ENCODE results near the gene ROBO1.
"Not testable (repeated sequence)": the region's sequence is repeated elsewhere in the genome, so short reads cannot be mapped to it uniquely, and the experiment has no call there.

Gene ROBO1

GRCh38 chr3:78900880-78901279 is 866.9 kb downstream of the ROBO1 start:
- Histone ChIP-seq H3K9me3 (ENCODE audit: low read depth, low read length) (no peaks in the 10 kb centered on the region), H3K27ac (no peak overlapping the region), H3K4me3 (no peak overlapping the region), H3K36me3 (ENCODE audit: insufficient read depth, low read length) (no peaks in the 10 kb centered on the region), H3K9ac (ENCODE audit: insufficient read length) (no peak overlapping the region)
- no peak for DNase-seq (ENCODE audit: low read depth, low spot score)
- TF ChIP-seq FOXP2 (optimal IDR thresholded peaks at IDR 0.05; ENCODE audit: control extremely low read depth, extremely low read length, insufficient read depth) (no peak), EZH2 (IDR thresholded peaks at IDR 0.05) (no peak), POLR2AphosphoS5 (IDR thresholded peaks at IDR 0.05; ENCODE audit: borderline replicate concordance, low read depth, low read length) (no peak)

DNA sequence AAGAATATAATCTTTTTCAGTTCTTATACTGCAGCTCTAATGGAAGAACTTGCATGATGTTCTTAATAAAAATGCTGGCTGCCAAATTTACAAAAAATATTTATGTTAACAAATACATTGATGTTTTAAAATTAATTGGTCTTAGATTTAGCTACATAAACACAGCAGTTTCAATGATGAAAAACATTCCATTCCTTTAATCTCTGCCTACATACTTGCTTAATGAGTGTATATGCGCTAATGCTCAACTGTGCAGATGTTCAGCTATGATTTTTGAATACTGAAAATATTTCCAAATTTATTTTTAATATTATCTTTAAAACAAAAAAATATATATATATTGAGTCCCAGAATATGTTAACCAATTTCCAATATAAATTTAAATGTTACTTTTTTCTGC is 867.4 kb downstream of the ROBO1 start:
- Histone ChIP-seq H3K36me3 (ENCODE audit: insufficient read depth, low read length) (no peaks in the 10 kb centered on the region), H3K9ac (ENCODE audit: insufficient read length) (no peak overlapping the region), H3K27ac (no peak overlapping the region), H3K9me3 (ENCODE audit: low read depth, low read length) (no peaks in the 10 kb centered on the region), H3K4me3 (no peak overlapping the region)
- DNase-seq (ENCODE audit: low read depth, low spot score) = no peak
- no peak for TF ChIP-seq EZH2 (IDR thresholded peaks at IDR 0.05)

DNA sequence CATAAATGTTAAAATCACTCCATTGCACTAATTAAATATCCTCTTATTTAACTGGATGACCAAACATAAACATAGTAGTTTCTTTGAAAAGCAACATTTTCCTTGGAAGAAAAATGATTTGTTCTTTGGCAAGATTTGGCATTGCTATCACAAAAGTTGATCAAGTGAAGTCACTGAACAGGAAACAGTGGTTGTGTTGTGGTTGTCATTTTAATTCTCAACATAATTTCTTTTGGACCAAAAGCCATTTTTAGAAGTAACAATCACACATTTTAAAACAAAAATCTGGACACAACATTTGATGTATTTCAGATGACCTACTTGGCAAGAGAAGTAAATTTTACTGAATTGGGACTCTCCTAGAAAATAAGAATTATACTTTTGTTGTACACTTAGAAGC is 872.3 kb downstream of the ROBO1 start:
- H3K27ac ChIP-seq = no peak overlapping the region
- H3K9me3 ChIP-seq (ENCODE audit: low read depth, low read length) = no peaks in the 10 kb centered on the region
- DNase-seq (ENCODE audit: low read depth, low spot score) = no peak
- TF ChIP-seq FOXP2 (optimal IDR thresholded peaks at IDR 0.05; ENCODE audit: control extremely low read depth, extremely low read length, insufficient read depth) = no peak
- TF ChIP-seq POLR2AphosphoS5 (IDR thresholded peaks at IDR 0.05; ENCODE audit: borderline replicate concordance, low read depth, low read length) = no peak
- TF ChIP-seq EZH2 (IDR thresholded peaks at IDR 0.05) = no peak
- H3K9ac ChIP-seq (ENCODE audit: insufficient read length) = no peak overlapping the region
- no peak overlapping the region for H3K4me3 ChIP-seq
- H3K36me3 ChIP-seq (ENCODE audit: insufficient read depth, low read length) = no peaks in the 10 kb centered on the region

GRCh38 chr3:78894787-78895186 is 873.0 kb downstream of the ROBO1 start:
- TF ChIP-seq POLR2AphosphoS5 (IDR thresholded peaks at IDR 0.05; ENCODE audit: borderline replicate concordance, low read depth, low read length) = no peak
- TF ChIP-seq EZH2 (IDR thresholded peaks at IDR 0.05) = no peak
- no peak for TF ChIP-seq FOXP2 (optimal IDR thresholded peaks at IDR 0.05; ENCODE audit: control extremely low read depth, extremely low read length, insufficient read depth)
- H3K9me3 ChIP-seq (ENCODE audit: low read depth, low read length) = no peaks in the 10 kb centered on the region
- H3K4me3 ChIP-seq = no peak overlapping the region
- no peaks in the 10 kb centered on the region for H3K36me3 ChIP-seq (ENCODE audit: insufficient read depth, low read length)
- DNase-seq (ENCODE audit: low read depth, low spot score) = no peak
- no peak overlapping the region for H3K27ac ChIP-seq
- no peak overlapping the region for H3K9ac ChIP-seq (ENCODE audit: insufficient read length)

- H3K9me3 ChIP-seq (ENCODE audit: low read depth, low read length) = no peaks in the 10 kb centered on the region
- no peak for DNase-seq (ENCODE audit: low read depth, low spot score)
- no peak overlapping the region for H3K9ac ChIP-seq (ENCODE audit: insufficient read length)
- H3K36me3 ChIP-seq (ENCODE audit: insufficient read depth, low read length) = no peaks in the 10 kb centered on the region
- H3K4me3 ChIP-seq = no peak overlapping the region
- TF ChIP-seq POLR2AphosphoS5 (IDR thresholded peaks at IDR 0.05; ENCODE audit: borderline replicate concordance, low read depth, low read length) (no peak), FOXP2 (optimal IDR thresholded peaks at IDR 0.05; ENCODE audit: control extremely low read depth, extremely low read length, insufficient read depth) (no peak), EZH2 (IDR thresholded peaks at IDR 0.05) (no peak)
- H3K27ac ChIP-seq = no peak overlapping the region
Observed at GRCh38 chr3:78893161-78893560, 874.6 kb downstream of the ROBO1 start.

DNA sequence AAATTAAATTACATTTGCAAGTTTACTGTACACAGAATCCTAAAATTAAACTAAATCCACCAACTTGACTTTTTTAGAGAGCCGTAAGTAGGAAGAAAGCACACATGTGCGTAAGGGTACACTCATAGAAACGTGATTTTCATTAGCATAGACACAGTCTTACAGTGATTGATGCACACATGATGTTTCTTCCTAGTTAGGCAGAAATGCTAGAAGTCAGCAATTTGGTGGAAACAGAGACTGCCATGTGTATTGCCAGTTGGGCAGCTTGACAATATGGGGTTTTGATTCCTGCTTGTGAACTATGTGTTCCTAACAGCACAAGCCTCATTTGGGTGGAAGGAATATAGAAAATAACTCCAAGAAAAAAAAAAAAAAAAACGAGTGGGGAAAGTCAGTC is 878.5 kb downstream of the ROBO1 start:
- H3K4me3 ChIP-seq = no peak overlapping the region
- H3K9ac ChIP-seq (ENCODE audit: insufficient read length) = no peak overlapping the region
- TF ChIP-seq FOXP2 (optimal IDR thresholded peaks at IDR 0.05; ENCODE audit: control extremely low read depth, extremely low read length, insufficient read depth) = no peak
- no peak for TF ChIP-seq POLR2AphosphoS5 (IDR thresholded peaks at IDR 0.05; ENCODE audit: borderline replicate concordance, low read depth, low read length)
- TF ChIP-seq EZH2 (IDR thresholded peaks at IDR 0.05) = no peak
- no peak for DNase-seq (ENCODE audit: low read depth, low spot score)
- no peak overlapping the region for H3K27ac ChIP-seq
- no peaks in the 10 kb centered on the region for H3K36me3 ChIP-seq (ENCODE audit: insufficient read depth, low read length)
- H3K9me3 ChIP-seq (ENCODE audit: low read depth, low read length) = no peaks in the 10 kb centered on the region

DNA sequence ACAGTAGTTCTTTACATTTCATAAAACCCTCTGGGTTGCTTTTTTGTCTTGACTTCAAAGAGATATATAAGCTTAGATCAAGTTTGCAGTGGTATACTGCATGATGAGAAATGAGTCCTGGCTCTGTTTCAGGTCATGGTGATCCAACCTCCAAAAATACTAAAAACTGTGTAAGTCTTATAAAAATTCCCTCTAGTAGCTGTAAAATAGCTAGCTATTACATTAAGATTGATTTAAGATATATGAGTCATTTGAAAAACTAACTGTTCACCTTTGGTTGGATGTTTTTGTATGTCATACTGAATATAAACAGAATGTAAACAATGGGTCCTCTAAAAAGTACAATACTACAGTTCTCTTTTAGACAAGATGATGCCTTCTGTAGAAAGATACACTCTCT is 879.2 kb downstream of the ROBO1 start:
- no peaks in the 10 kb centered on the region for H3K36me3 ChIP-seq (ENCODE audit: insufficient read depth, low read length)
- H3K27ac ChIP-seq = no peak overlapping the region
- DNase-seq (ENCODE audit: low read depth, low spot score) = no peak
- no peak for TF ChIP-seq EZH2 (IDR thresholded peaks at IDR 0.05)
- no peak for TF ChIP-seq FOXP2 (optimal IDR thresholded peaks at IDR 0.05; ENCODE audit: control extremely low read depth, extremely low read length, insufficient read depth)
- TF ChIP-seq POLR2AphosphoS5 (IDR thresholded peaks at IDR 0.05; ENCODE audit: borderline replicate concordance, low read depth, low read length) = no peak
- H3K9ac ChIP-seq (ENCODE audit: insufficient read length) = no peak overlapping the region
- H3K4me3 ChIP-seq = no peak overlapping the region
- H3K9me3 ChIP-seq (ENCODE audit: low read depth, low read length) = no peaks in the 10 kb centered on the region

GRCh38 chr3:78887547-78888011 is 880.2 kb downstream of the ROBO1 start:
- Histone ChIP-seq H3K36me3 (ENCODE audit: insufficient read depth, low read length) (no peaks in the 10 kb centered on the region), H3K9ac (ENCODE audit: insufficient read length) (no peak overlapping the region), H3K27ac (no peak overlapping the region), H3K9me3 (ENCODE audit: low read depth, low read length) (no peaks in the 10 kb centered on the region), H3K4me3 (no peak overlapping the region)
- TF ChIP-seq EZH2 (IDR thresholded peaks at IDR 0.05) (no peak), FOXP2 (optimal IDR thresholded peaks at IDR 0.05; ENCODE audit: control extremely low read depth, extremely low read length, insufficient read depth) (no peak), POLR2AphosphoS5 (IDR thresholded peaks at IDR 0.05; ENCODE audit: borderline replicate concordance, low read depth, low read length) (no peak)
- DNase-seq (ENCODE audit: low read depth, low spot score) = no peak

GRCh38 chr3:78887029-78887428 is 880.8 kb downstream of the ROBO1 start:
- H3K36me3 ChIP-seq (ENCODE audit: insufficient read depth, low read length) = no peaks in the 10 kb centered on the region
- no peak overlapping the region for H3K27ac ChIP-seq
- no peak for DNase-seq (ENCODE audit: low read depth, low spot score)
- TF ChIP-seq EZH2 (IDR thresholded peaks at IDR 0.05) (no peak), FOXP2 (optimal IDR thresholded peaks at IDR 0.05; ENCODE audit: control extremely low read depth, extremely low read length, insufficient read depth) (no peak), POLR2AphosphoS5 (IDR thresholded peaks at IDR 0.05; ENCODE audit: borderline replicate concordance, low read depth, low read length) (no peak)
- no peak overlapping the region for H3K4me3 ChIP-seq
- no peak overlapping the region for H3K9ac ChIP-seq (ENCODE audit: insufficient read length)
- no peaks in the 10 kb centered on the region for H3K9me3 ChIP-seq (ENCODE audit: low read depth, low read length)

GRCh38 chr3:78884567-78884966 is 883.2 kb downstream of the ROBO1 start:
- H3K9ac ChIP-seq (ENCODE audit: insufficient read length); H3K4me3 ChIP-seq; DNase-seq (ENCODE audit: low read depth, low spot score); H3K9me3 ChIP-seq (ENCODE audit: low read depth, low read length); H3K36me3 ChIP-seq (ENCODE audit: insufficient read depth, low read length); H3K27ac ChIP-seq: not testable (repeated sequence)

Data from SK-N-MC (cell line).